AG09309 (cell line): ENCODE results near the gene REELD1.

ENCODE experiments used
- DNase-seq: peaks from one replicate; pipeline ENCODE4 v3.0.0-alpha.2; 2010; ENCODE audit warnings: low read depth
- H3K4me3 ChIP-seq: 2 replicates; pipeline ENCODE4 v1.5.1; 2011; ENCODE audit warnings: mild to moderate bottlenecking, low read depth, low read length, moderate library complexity; ENCODE audit not compliant: control insufficient read depth
- CTCF ChIP-seq: IDR thresholded peaks from 2 replicates; pipeline ENCODE4 v1.5.1; 2011; ENCODE audit warnings: mild to moderate bottlenecking, low read depth, low read length, inconsistent platforms; ENCODE audit not compliant: insufficient read depth, control insufficient read depth; ENCODE audit errors: missing control alignments

REELD1 gene

GRCh38 chr4:146255874-146256273, 41.5 kb downstream of the REELD1 start:
- no peak overlapping the region for H3K4me3 ChIP-seq
- no peak for TF ChIP-seq CTCF
- DNase-seq: peak; percentile 59

- no peak for TF ChIP-seq CTCF
- no peak overlapping the region for H3K4me3 ChIP-seq
- no peak for DNase-seq
Measured at GRCh38 chr4:146256328-146256727, 42.0 kb downstream of the REELD1 start.

GRCh38 chr4:146257511-146257910, 43.2 kb downstream of the REELD1 start:
- no peak overlapping the region for H3K4me3 ChIP-seq
- no peak for TF ChIP-seq CTCF
- DNase-seq: no peak

- DNase-seq: no peak
- H3K4me3 ChIP-seq: no peak overlapping the region
- no peak for TF ChIP-seq CTCF
Measured at GRCh38 chr4:146260521-146260920, 46.2 kb downstream of the REELD1 start.

GRCh38 chr4:146261041-146261440, 46.7 kb downstream of the REELD1 start:
- TF ChIP-seq CTCF: no peak
- no peak for DNase-seq
- H3K4me3 ChIP-seq: no peak overlapping the region

GRCh38 chr4:146263793-146264192, 49.5 kb downstream of the REELD1 start:
- no peak overlapping the region for H3K4me3 ChIP-seq
- no peak for DNase-seq
- TF ChIP-seq CTCF: no peak

- H3K4me3 ChIP-seq: no peak overlapping the region
- no peak for TF ChIP-seq CTCF
- no peak for DNase-seq
Measured at GRCh38 chr4:146265950-146266490, 51.7 kb downstream of the REELD1 start.
